Measurements from ENCODE around the gene RIN1. TPM values are rescaled to one million over a fixed set of nuclear protein-coding genes. Genes with fewer than 3 reads are reported as not detected.

RIN1 gene
- polyA plus RNA-seq, 1 of the 3 experiments (the other 2 are of a cell fraction), result 16.9 TPM

GRCh38 chr11:66302656-66303055 lies 33.6 kb downstream of the RIN1 start:
- no peaks in the 10 kb centered on the region for H3K9me2 ChIP-seq
- WGBS (ENCODE audit: low lambda C conversion rate), result 78% methylated on average over 12 of the region's 12 CpGs
- H4K20me1 ChIP-seq (ENCODE audit: insufficient read depth), result no peaks in the 10 kb centered on the region
- DNase-seq, result no peak
- TF ChIP-seq POLR2AphosphoS5 (IDR thresholded peaks at IDR 0.05; ENCODE audit: low read depth, low read length), result no peak
- no peak for TF ChIP-seq NRF1 (IDR thresholded peaks at IDR 0.05; ENCODE audit: low read depth, low read length)
- TF ChIP-seq ELF1 (IDR thresholded peaks at IDR 0.05), result no peak
- TF ChIP-seq FOSL2 (IDR thresholded peaks at IDR 0.05; ENCODE audit: borderline replicate concordance, low read depth), result no peak
- no peak for TF ChIP-seq USF2 (IDR thresholded peaks at IDR 0.05; ENCODE audit: borderline replicate concordance, low read depth, low read length)
- no peak for TF ChIP-seq CHD2 (IDR thresholded peaks at IDR 0.05; ENCODE audit: low read length, partially characterized antibody)
- TF ChIP-seq REST (IDR thresholded peaks at IDR 0.05; ENCODE audit: low read depth, low read length), result no peak
- TF ChIP-seq TEAD4 (IDR thresholded peaks at IDR 0.05; ENCODE audit: borderline replicate concordance, insufficient read depth), result no peak
- no peak for TF ChIP-seq EP300 (IDR thresholded peaks at IDR 0.05; ENCODE audit: borderline replicate concordance in 1 of 2, low read depth in 1 of 2, low read length in 1 of 2)
- no peak for TF ChIP-seq EZH2phosphoT487 (IDR thresholded peaks at IDR 0.05; ENCODE audit: borderline replicate concordance, low read depth)
- no peak for TF ChIP-seq PBX3 (IDR thresholded peaks at IDR 0.05)
- TF ChIP-seq RAD21 (IDR thresholded peaks at IDR 0.05; ENCODE audit: low read length), result no peak
- TF ChIP-seq RFX5 (IDR thresholded peaks at IDR 0.05; ENCODE audit: low read length), result no peak
- no peak for TF ChIP-seq RCOR1 (IDR thresholded peaks at IDR 0.05; ENCODE audit: low read length)
- TF ChIP-seq JUND (IDR thresholded peaks at IDR 0.05), result no peak
- TF ChIP-seq USF1 (IDR thresholded peaks at IDR 0.05; ENCODE audit: borderline replicate concordance, low read depth), result no peak
- TF ChIP-seq GABPA (IDR thresholded peaks at IDR 0.05; ENCODE audit: low read depth), result no peak
- H3K9me3 ChIP-seq, result no peaks in the 10 kb centered on the region
- no peaks in the 10 kb centered on the region for H3K79me2 ChIP-seq (ENCODE audit: insufficient read depth)
- ChIA-PET CTCF (interaction anchor here (1.0 to 7.8 kb wide), 2 partner anchors 9 to 26 kb away, joined by 3 to 84 read pairs; no protein-coding TSS in a partner anchor), POLR2A (no interaction called here)
- no peaks in the 10 kb centered on the region for H3F3A ChIP-seq (replicated peaks; ENCODE audit: insufficient read depth)
- no peak overlapping the region for H2AFZ ChIP-seq (ENCODE audit: low read depth)
- H3K36me3 ChIP-seq (replicated peaks in 1 of 2; ENCODE audit: control insufficient read depth in 1 of 2, insufficient read depth in 2 of 2, low read length in 1 of 2), result no peaks in the 10 kb centered on the region
- H3K27ac ChIP-seq (ENCODE audit: low read depth in 2 of 2, low read length in 1 of 2), result no peak overlapping the region
- no peak overlapping the region for H3K9ac ChIP-seq
- H3K4me1 ChIP-seq (ENCODE audit: control insufficient read depth in 1 of 2, insufficient read depth in 2 of 2, low read depth in 1 of 2, low read length in 1 of 2), result no peaks in the 10 kb centered on the region
- no peaks in the 10 kb centered on the region for H3K27me3 ChIP-seq (ENCODE audit: insufficient read depth)
- H3K4me2 ChIP-seq, result no peak overlapping the region
- no peak overlapping the region for H3K4me3 ChIP-seq (ENCODE audit: low read depth in 2 of 2, low read length in 1 of 2)

Data from SK-N-SH (cell line).